GM23338 (cell line): ENCODE measurements around the gene ATXN7. TPM values are rescaled to one million over a fixed set of nuclear protein-coding genes. Genes with fewer than 3 reads are reported as not detected.

Source experiments
- ATAC-seq: fragments of 200-7000 bp; cut with Tn5 transposase; 3 replicates; pipeline ENCODE4 v1.9.1; 2020
- DNase-seq: peaks from one replicate; pipeline ENCODE4 v3.0.0-alpha.2; 2015; ENCODE audit warnings: low spot score
- H2AFZ ChIP-seq: fragments of 200-600 bp; sonication (generic); 2 replicates; pipeline ENCODE4 v1.8.0; 2016; ENCODE audit warnings: antibody characterized with exemption, mild to moderate bottlenecking, moderate library complexity
- H3F3A ChIP-seq: fragments of 200-600 bp; sonication (generic); replicated peaks from 2 replicates; pipeline ENCODE4 v1.8.0; 2017; ENCODE audit warnings: antibody characterized with exemption, mixed run types, low read depth
- H3K27ac ChIP-seq: fragments of 200-600 bp; sonication (generic); 2 replicates; pipeline ENCODE4 v1.6.1; 2016; ENCODE audit warnings: low read depth
- H3K27me3 ChIP-seq: fragments of 200-600 bp; sonication (generic); 2 replicates; pipeline ENCODE4 v1.8.0; 2016; ENCODE audit warnings: mild to moderate bottlenecking, mixed run types, moderate library complexity; ENCODE audit not compliant: insufficient read depth
- H3K36me3 ChIP-seq: fragments of 200-600 bp; sonication (generic); 2 replicates; pipeline ENCODE4 v1.8.0; 2016; ENCODE audit warnings: mild to moderate bottlenecking; ENCODE audit not compliant: insufficient read depth
- H3K4me1 ChIP-seq: fragments of 200-600 bp; sonication (generic); 2 replicates; pipeline ENCODE4 v1.8.0; 2016; ENCODE audit warnings: mild to moderate bottlenecking, moderate library complexity; ENCODE audit not compliant: insufficient read depth
- H3K4me2 ChIP-seq: fragments of 200-600 bp; sonication (generic); 2 replicates; pipeline ENCODE4 v1.7.1; 2017; ENCODE audit warnings: mixed run types
- H3K4me3 ChIP-seq: fragments of 200-600 bp; sonication (generic); 2 replicates; pipeline ENCODE4 v1.6.1; 2016; ENCODE audit warnings: mixed run types
- H3K79me2 ChIP-seq: fragments of 200-600 bp; sonication (generic); replicated peaks from 2 replicates; pipeline ENCODE4 v1.8.0; 2017; ENCODE audit warnings: mild to moderate bottlenecking; ENCODE audit not compliant: insufficient read depth
- H3K9me2 ChIP-seq: fragments of 200-600 bp; sonication (generic); 2 replicates; pipeline ENCODE4 v1.8.0; 2017; ENCODE audit not compliant: insufficient read depth
- H4K20me1 ChIP-seq: fragments of 200-600 bp; sonication (generic); replicated peaks from 2 replicates; pipeline ENCODE4 v1.8.0; 2017; ENCODE audit warnings: mild to moderate bottlenecking; ENCODE audit not compliant: insufficient read depth
- H3K27ac Mint-ChIP-seq: 2 replicates; pipeline ENCODE4 v1.8.0; 2020; ENCODE audit warnings: inconsistent platforms, mild to moderate bottlenecking, moderate library complexity, mixed read lengths
- H3K27me3 Mint-ChIP-seq: 3 replicates; pipeline ENCODE4 v1.8.0; 2022; ENCODE audit warnings: low read depth, mild to moderate bottlenecking, moderate library complexity, mixed read lengths, inconsistent platforms; ENCODE audit not compliant: insufficient read depth, poor library complexity
- H3K36me3 Mint-ChIP-seq: 3 replicates; pipeline ENCODE4 v1.8.0; 2021; ENCODE audit warnings: low read depth, mild to moderate bottlenecking, inconsistent platforms, moderate library complexity, mixed read lengths
- H3K4me1 Mint-ChIP-seq: 3 replicates; pipeline ENCODE4 v1.8.0; 2020; ENCODE audit warnings: mild to moderate bottlenecking, inconsistent platforms, mixed read lengths
- H3K4me3 Mint-ChIP-seq: 3 replicates; pipeline ENCODE4 v1.8.0; 2021; ENCODE audit warnings: moderate library complexity, mild to moderate bottlenecking, inconsistent platforms, mixed read lengths
- H3K9me3 Mint-ChIP-seq: 3 replicates; pipeline ENCODE4 v1.8.0; 2020; ENCODE audit warnings: moderate library complexity, mild to moderate bottlenecking, inconsistent platforms, mixed read lengths
- CREB1 ChIP-seq: fragments of 250-450 bp; sonication (Bioruptor Pico); IDR thresholded peaks from 2 replicates; pipeline ENCODE4 v1.5.0; 2020; ENCODE audit warnings: low read depth, mild to moderate bottlenecking, moderate library complexity
- EZH2 ChIP-seq: fragments of 200-600 bp; sonication (generic); IDR thresholded peaks from one replicate; pipeline ENCODE4 v1.8.0; 2017; ENCODE audit warnings: antibody characterized with exemption, mild to moderate bottlenecking, low read depth; ENCODE audit not compliant: unreplicated experiment
- EZH2phosphoT487 ChIP-seq: fragments of 200-600 bp; sonication (generic); IDR thresholded peaks from one replicate; pipeline ENCODE4 v1.8.1; 2018; ENCODE audit warnings: antibody characterized with exemption; ENCODE audit not compliant: unreplicated experiment
- JUNB ChIP-seq: IDR thresholded peaks from one replicate; pipeline ENCODE4 v1.6.1; 2016; ENCODE audit warnings: antibody characterized with exemption; ENCODE audit not compliant: unreplicated experiment
- NANOG ChIP-seq: IDR thresholded peaks from 2 replicates; pipeline ENCODE4 v1.6.1; 2016; ENCODE audit warnings: antibody characterized with exemption, borderline replicate concordance
- POLR2AphosphoS5 ChIP-seq: IDR thresholded peaks from 2 replicates; pipeline ENCODE4 v1.6.1; 2016; ENCODE audit warnings: antibody characterized with exemption, low read depth
- STAT1 ChIP-seq: IDR thresholded peaks from one replicate; pipeline ENCODE4 v1.6.1; 2016; ENCODE audit warnings: antibody characterized with exemption; ENCODE audit not compliant: unreplicated experiment
- ZNF114 ChIP-seq: fragments of 250-450 bp; sonication (Bioruptor Pico); IDR thresholded peaks from 2 replicates; pipeline ENCODE4 v1.5.0; 2020; ENCODE audit warnings: mild to moderate bottlenecking, moderate library complexity
- ZNF331 ChIP-seq: fragments of 250-450 bp; sonication (Bioruptor Pico); IDR thresholded peaks from 2 replicates; pipeline ENCODE4 v1.5.0; 2020; ENCODE audit warnings: low read depth, mild to moderate bottlenecking, moderate library complexity
- polyA plus RNA-seq: library from polyadenylated mRNA; unstranded; fragments of >200 nt; fragmentation: Nextera tagmentation; extraction: Ambion mirVana; gene quantifications from 2 replicates; pipeline ENCODE4 v1.2.1, GENCODE V29; 2016
- total RNA-seq: library from RNA; depleted of rRNA; stranded (reverse); fragments of >200 nt; shearing (Covaris generic); gene quantifications from 2 replicates; pipeline ENCODE4 v1.2.3, GENCODE V29; 2014
- TF ChIP-seq, protein P1 (sequence below): IDR thresholded peaks from 2 replicates; pipeline ENCODE4 v1.6.1; 2016; ENCODE audit warnings: antibody characterized with exemption
- TF ChIP-seq, protein P2 (sequence below): fragments of 250-450 bp; sonication (Bioruptor Pico); IDR thresholded peaks from 2 replicates; pipeline ENCODE4 v1.5.0; 2020; ENCODE audit warnings: mild to moderate bottlenecking, moderate library complexity
- TF ChIP-seq, protein P3 (sequence below), 2 experiments: fragments of 200-600 bp in 1 of 2; sonication (generic) in 1 of 2; conservative IDR thresholded peaks; 2 replicates each; pipeline versions ENCODE4 v1.5.1 to v1.6.1; 2016 to 2017; ENCODE audit warnings: antibody characterized with exemption in 2 of 2, low read depth in 2 of 2, mild to moderate bottlenecking in 2 of 2, moderate library complexity in 1 of 2
- TF ChIP-seq, protein P4 (sequence below): IDR thresholded peaks from one replicate; pipeline ENCODE4 v1.6.1; 2018; ENCODE audit warnings: antibody characterized with exemption; ENCODE audit not compliant: unreplicated experiment

The ATXN7 gene
- total and polyA plus RNA-seq, 2 experiments from 2014 or later: 4.0 to 17.2 TPM

DNA sequence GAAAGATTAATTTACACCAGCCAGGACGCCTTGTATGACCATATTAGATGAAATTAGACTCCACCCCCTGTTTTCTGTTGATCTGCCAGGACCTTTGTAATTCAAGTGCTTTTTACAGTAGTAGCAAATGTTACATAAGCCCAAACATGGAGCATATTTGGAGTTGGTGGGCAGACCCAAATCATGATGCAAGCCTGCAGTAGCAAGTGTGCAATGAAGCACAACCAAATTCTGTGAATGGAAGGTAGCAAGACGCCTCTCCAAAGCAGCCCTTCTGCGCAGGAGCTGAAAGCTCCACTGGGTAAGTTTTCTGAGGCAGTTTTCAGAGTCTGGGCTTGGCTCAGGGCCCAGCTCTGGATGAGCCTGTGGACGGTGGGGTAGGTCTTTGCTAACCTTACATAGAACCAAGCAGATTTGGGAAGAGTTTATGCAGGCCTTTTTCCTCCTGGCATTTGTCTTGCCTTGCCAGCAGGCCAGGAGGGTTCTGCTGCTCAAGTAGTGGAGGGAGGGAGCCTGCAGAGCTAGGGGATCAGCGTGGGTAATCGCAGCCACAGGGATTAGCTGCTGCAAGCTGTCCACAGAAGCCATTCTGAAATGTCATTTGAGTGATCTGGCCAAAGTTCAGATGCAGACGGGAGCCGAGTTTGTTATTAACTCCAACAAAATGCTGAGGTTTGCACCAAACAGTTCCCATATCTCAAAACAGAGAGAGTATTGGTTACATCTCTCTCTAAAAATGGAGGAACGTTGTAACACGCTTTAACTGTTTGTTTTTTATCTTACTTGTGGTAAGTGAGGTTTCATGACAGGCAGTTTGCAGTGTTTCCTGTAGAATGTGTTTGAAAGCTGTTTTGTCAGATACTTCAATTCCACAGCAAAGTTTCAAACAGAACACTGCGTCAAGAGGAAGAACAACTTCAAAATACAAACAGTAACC, 104.3 kb downstream of the ATXN7 start:
- Histone ChIP-seq H3K36me3 (no peaks in the 10 kb centered on the region), H4K20me1 (no peaks in the 10 kb centered on the region), H3K9me2 (no peaks in the 10 kb centered on the region), H3K79me2 (peaks cover 23% of the 10 kb centered on the region), H2AFZ (no peak overlapping the region), H3F3A (no peaks in the 10 kb centered on the region), H3K4me1 (peaks cover 65% of the 10 kb centered on the region), H3K4me3 (peak overlapping the region; percentile 10), H3K27me3 (no peaks in the 10 kb centered on the region), H3K4me2 (peak overlapping the region; percentile 58), H3K27ac (peak overlapping the region; percentile 65; the same call in 1 of the 2 replicates)
- Mint-ChIP-seq H3K4me3 (peak overlapping the region; percentile 47), H3K4me1 (peaks cover 84% of the 10 kb centered on the region), H3K9me3 (no peaks in the 10 kb centered on the region), H3K27ac (peak overlapping the region; percentile 39), H3K36me3 (no peaks in the 10 kb centered on the region), H3K27me3 (no peaks in the 10 kb centered on the region)
- ATAC-seq (peak; percentile 19), DNase-seq (no peak)
- TF ChIP-seq, protein P1, sequence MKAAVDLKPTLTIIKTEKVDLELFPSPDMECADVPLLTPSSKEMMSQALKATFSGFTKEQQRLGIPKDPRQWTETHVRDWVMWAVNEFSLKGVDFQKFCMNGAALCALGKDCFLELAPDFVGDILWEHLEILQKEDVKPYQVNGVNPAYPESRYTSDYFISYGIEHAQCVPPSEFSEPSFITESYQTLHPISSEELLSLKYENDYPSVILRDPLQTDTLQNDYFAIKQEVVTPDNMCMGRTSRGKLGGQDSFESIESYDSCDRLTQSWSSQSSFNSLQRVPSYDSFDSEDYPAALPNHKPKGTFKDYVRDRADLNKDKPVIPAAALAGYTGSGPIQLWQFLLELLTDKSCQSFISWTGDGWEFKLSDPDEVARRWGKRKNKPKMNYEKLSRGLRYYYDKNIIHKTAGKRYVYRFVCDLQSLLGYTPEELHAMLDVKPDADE: no peak
- no peak for TF ChIP-seq POLR2AphosphoS5
- TF ChIP-seq, protein P2, sequence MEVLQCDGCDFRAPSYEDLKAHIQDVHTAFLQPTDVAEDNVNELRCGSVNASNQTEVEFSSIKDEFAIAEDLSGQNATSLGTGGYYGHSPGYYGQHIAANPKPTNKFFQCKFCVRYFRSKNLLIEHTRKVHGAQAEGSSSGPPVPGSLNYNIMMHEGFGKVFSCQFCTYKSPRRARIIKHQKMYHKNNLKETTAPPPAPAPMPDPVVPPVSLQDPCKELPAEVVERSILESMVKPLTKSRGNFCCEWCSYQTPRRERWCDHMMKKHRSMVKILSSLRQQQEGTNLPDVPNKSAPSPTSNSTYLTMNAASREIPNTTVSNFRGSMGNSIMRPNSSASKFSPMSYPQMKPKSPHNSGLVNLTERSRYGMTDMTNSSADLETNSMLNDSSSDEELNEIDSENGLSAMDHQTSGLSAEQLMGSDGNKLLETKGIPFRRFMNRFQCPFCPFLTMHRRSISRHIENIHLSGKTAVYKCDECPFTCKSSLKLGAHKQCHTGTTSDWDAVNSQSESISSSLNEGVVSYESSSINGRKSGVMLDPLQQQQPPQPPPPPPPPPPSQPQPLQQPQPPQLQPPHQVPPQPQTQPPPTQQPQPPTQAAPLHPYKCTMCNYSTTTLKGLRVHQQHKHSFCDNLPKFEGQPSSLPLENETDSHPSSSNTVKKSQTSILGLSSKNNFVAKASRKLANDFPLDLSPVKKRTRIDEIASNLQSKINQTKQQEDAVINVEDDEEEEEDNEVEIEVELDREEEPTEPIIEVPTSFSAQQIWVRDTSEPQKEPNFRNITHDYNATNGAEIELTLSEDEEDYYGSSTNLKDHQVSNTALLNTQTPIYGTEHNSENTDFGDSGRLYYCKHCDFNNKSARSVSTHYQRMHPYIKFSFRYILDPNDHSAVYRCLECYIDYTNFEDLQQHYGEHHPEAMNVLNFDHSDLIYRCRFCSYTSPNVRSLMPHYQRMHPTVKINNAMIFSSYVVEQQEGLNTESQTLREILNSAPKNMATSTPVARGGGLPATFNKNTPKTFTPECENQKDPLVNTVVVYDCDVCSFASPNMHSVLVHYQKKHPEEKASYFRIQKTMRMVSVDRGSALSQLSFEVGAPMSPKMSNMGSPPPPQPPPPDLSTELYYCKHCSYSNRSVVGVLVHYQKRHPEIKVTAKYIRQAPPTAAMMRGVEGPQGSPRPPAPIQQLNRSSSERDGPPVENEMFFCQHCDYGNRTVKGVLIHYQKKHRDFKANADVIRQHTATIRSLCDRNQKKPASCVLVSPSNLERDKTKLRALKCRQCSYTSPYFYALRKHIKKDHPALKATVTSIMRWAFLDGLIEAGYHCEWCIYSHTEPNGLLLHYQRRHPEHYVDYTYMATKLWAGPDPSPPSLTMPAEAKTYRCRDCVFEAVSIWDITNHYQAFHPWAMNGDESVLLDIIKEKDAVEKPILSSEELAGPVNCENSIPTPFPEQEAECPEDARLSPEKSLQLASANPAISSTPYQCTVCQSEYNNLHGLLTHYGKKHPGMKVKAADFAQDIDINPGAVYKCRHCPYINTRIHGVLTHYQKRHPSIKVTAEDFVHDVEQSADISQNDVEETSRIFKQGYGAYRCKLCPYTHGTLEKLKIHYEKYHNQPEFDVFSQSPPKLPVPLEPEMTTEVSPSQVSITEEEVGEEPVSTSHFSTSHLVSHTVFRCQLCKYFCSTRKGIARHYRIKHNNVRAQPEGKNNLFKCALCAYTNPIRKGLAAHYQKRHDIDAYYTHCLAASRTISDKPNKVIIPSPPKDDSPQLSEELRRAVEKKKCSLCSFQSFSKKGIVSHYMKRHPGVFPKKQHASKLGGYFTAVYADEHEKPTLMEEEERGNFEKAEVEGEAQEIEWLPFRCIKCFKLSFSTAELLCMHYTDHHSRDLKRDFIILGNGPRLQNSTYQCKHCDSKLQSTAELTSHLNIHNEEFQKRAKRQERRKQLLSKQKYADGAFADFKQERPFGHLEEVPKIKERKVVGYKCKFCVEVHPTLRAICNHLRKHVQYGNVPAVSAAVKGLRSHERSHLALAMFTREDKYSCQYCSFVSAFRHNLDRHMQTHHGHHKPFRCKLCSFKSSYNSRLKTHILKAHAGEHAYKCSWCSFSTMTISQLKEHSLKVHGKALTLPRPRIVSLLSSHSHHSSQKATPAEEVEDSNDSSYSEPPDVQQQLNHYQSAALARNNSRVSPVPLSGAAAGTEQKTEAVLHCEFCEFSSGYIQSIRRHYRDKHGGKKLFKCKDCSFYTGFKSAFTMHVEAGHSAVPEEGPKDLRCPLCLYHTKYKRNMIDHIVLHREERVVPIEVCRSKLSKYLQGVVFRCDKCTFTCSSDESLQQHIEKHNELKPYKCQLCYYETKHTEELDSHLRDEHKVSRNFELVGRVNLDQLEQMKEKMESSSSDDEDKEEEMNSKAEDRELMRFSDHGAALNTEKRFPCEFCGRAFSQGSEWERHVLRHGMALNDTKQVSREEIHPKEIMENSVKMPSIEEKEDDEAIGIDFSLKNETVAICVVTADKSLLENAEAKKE (CRISPR knock-in tag): no peak
- no peak for TF ChIP-seq ZNF114 (CRISPR knock-in tag)
- TF ChIP-seq, protein P3, sequence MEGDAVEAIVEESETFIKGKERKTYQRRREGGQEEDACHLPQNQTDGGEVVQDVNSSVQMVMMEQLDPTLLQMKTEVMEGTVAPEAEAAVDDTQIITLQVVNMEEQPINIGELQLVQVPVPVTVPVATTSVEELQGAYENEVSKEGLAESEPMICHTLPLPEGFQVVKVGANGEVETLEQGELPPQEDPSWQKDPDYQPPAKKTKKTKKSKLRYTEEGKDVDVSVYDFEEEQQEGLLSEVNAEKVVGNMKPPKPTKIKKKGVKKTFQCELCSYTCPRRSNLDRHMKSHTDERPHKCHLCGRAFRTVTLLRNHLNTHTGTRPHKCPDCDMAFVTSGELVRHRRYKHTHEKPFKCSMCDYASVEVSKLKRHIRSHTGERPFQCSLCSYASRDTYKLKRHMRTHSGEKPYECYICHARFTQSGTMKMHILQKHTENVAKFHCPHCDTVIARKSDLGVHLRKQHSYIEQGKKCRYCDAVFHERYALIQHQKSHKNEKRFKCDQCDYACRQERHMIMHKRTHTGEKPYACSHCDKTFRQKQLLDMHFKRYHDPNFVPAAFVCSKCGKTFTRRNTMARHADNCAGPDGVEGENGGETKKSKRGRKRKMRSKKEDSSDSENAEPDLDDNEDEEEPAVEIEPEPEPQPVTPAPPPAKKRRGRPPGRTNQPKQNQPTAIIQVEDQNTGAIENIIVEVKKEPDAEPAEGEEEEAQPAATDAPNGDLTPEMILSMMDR (conservative IDR thresholded peaks at IDR 0.05; ENCODE audit: low read depth in 2 of 2): no peak
- TF ChIP-seq, protein P4, sequence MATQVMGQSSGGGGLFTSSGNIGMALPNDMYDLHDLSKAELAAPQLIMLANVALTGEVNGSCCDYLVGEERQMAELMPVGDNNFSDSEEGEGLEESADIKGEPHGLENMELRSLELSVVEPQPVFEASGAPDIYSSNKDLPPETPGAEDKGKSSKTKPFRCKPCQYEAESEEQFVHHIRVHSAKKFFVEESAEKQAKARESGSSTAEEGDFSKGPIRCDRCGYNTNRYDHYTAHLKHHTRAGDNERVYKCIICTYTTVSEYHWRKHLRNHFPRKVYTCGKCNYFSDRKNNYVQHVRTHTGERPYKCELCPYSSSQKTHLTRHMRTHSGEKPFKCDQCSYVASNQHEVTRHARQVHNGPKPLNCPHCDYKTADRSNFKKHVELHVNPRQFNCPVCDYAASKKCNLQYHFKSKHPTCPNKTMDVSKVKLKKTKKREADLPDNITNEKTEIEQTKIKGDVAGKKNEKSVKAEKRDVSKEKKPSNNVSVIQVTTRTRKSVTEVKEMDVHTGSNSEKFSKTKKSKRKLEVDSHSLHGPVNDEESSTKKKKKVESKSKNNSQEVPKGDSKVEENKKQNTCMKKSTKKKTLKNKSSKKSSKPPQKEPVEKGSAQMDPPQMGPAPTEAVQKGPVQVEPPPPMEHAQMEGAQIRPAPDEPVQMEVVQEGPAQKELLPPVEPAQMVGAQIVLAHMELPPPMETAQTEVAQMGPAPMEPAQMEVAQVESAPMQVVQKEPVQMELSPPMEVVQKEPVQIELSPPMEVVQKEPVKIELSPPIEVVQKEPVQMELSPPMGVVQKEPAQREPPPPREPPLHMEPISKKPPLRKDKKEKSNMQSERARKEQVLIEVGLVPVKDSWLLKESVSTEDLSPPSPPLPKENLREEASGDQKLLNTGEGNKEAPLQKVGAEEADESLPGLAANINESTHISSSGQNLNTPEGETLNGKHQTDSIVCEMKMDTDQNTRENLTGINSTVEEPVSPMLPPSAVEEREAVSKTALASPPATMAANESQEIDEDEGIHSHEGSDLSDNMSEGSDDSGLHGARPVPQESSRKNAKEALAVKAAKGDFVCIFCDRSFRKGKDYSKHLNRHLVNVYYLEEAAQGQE: no peak
- TF ChIP-seq ZNF331 (CRISPR knock-in tag): no peak
- no peak for TF ChIP-seq NANOG
- no peak for TF ChIP-seq EZH2phosphoT487
- no peak for TF ChIP-seq EZH2
- TF ChIP-seq CREB1 (CRISPR knock-in tag): no peak
- no peak for TF ChIP-seq STAT1
- no peak for TF ChIP-seq JUNB
